ENCODE measurements around the gene NEURL1. TPM values are rescaled to one million over a fixed set of nuclear protein-coding genes. Genes with fewer than 3 reads are reported as not detected.

The NEURL1 gene
- polyA plus RNA-seq, 3 donors: 3.0 to 17.2 (median 3.3) TPM

DNA sequence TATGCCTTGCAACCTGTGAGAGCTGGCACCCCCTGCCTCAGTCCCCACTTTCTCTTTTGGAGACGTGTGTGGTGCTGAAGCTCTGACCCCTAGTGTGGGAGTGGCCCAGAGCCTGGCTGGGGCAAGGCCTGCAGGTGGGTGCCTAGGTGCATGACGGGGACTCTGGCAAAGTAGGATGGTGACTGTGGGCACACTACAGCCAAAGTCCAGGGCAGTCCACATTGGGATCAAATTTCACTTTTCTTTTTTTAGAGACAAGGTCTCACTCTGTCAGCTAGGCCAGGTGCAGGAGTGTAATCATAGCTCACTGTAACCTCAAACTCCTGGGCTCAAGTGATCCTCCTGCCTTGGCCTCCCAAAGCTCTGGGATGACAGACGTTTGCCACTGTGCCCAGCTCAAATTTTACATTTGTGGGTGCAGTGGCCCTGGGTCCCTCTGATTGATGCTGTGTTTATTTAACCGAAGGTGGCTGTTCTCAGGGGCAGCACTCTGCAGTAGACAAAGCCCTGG is 52.3 kb downstream of the NEURL1 start:
- TF ChIP-seq, protein P1, sequence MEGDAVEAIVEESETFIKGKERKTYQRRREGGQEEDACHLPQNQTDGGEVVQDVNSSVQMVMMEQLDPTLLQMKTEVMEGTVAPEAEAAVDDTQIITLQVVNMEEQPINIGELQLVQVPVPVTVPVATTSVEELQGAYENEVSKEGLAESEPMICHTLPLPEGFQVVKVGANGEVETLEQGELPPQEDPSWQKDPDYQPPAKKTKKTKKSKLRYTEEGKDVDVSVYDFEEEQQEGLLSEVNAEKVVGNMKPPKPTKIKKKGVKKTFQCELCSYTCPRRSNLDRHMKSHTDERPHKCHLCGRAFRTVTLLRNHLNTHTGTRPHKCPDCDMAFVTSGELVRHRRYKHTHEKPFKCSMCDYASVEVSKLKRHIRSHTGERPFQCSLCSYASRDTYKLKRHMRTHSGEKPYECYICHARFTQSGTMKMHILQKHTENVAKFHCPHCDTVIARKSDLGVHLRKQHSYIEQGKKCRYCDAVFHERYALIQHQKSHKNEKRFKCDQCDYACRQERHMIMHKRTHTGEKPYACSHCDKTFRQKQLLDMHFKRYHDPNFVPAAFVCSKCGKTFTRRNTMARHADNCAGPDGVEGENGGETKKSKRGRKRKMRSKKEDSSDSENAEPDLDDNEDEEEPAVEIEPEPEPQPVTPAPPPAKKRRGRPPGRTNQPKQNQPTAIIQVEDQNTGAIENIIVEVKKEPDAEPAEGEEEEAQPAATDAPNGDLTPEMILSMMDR (IDR thresholded peaks at IDR 0.05): no peak
- no peak for DNase-seq
- no peaks in the 10 kb centered on the region for H3K79me2 ChIP-seq (ENCODE audit: insufficient read depth, low read length)
- WGBS (ENCODE audit: insufficient coverage): 85% methylated on average over 4 of the region's 4 CpGs
- Mint-ChIP-seq H3K36me3 (no peaks in the 10 kb centered on the region), H3K27ac (no peak overlapping the region), H3K4me1 (peaks cover 27% of the 10 kb centered on the region), H3K9me3 (no peaks in the 10 kb centered on the region), H3K4me3 (peak overlapping the region in 1 of 2 donors; percentile 31), H3K27me3 (ENCODE audit: low read depth in 3 of 3) (peaks cover 15 to 20% (median 17%) of the 10 kb centered on the region in 3 donors)
- peaks cover 0 to 7% of the 10 kb centered on the region in 2 donors for H3K27me3 ChIP-seq (ENCODE audit: control insufficient read depth in 2 of 2, insufficient read depth in 2 of 2, low read length in 2 of 2)
- no peaks in the 10 kb centered on the region for H4K20me1 ChIP-seq (ENCODE audit: insufficient read depth, low read length)
- no peak overlapping the region for H3K4me2 ChIP-seq (replicated peaks; ENCODE audit: extremely low read depth, low read length, poor library complexity, severe bottlenecking)
- intact Hi-C loops (cut with micrococcal nuclease): no loop called here
- H2AFZ ChIP-seq (ENCODE audit: insufficient read depth, low read depth, low read length, poor library complexity, severe bottlenecking): no peak overlapping the region
- no peaks in the 10 kb centered on the region for H3K9me3 ChIP-seq (replicated peaks in 1 of 2; ENCODE audit: control insufficient read depth in 1 of 2, insufficient read depth in 1 of 2, low read length in 2 of 2)
- no peaks in the 10 kb centered on the region for H3K36me3 ChIP-seq (replicated peaks in 1 of 2; ENCODE audit: control insufficient read depth in 1 of 2, insufficient read depth in 2 of 2, low read length in 2 of 2)
- H3K4me3 ChIP-seq (replicated peaks in 1 of 3; ENCODE audit: low read depth in 2 of 3, low read length in 3 of 3): no peak overlapping the region
- H3K4me1 ChIP-seq (ENCODE audit: control insufficient read depth in 1 of 2, insufficient read depth in 2 of 2, low read length in 2 of 2): peaks cover 16 to 19% of the 10 kb centered on the region in 2 donors
- H3K27ac ChIP-seq (ENCODE audit: low read depth in 1 of 2, low read length in 2 of 2): no peak overlapping the region
- no peak overlapping the region for H3K9ac ChIP-seq (ENCODE audit: insufficient read depth, low read length, poor library complexity, severe bottlenecking)

DNA sequence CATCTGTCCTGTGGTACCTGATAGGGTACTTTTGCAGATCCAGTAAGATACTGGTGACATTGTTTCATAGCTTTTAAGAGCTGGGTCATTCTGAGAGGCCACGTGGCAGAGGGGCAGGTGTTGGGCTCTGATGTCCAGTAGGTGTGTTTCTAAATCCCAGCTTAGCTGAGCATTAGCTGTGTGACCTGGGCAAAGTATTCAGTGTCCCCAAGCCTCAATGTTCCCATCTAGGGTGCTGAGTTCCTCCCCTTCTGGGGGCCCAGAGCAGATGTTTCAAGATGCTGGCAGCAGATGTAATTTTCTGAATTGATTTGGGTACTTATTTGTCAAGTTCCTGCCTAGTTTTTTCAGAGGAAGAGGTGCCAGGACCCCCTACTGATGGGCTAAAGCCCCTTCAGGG is 52.9 kb downstream of the NEURL1 start:
- WGBS (ENCODE audit: insufficient coverage): 100% methylated on average over 1 of the region's 1 CpG
- no peaks in the 10 kb centered on the region for H3K36me3 Mint-ChIP-seq

More for the DNA sequence above, 52.9 kb downstream of the NEURL1 start:
- H3K79me2 ChIP-seq (ENCODE audit: insufficient read depth, low read length): no peaks in the 10 kb centered on the region
- H2AFZ ChIP-seq (ENCODE audit: insufficient read depth, low read depth, low read length, poor library complexity, severe bottlenecking): no peak overlapping the region
- H3K36me3 ChIP-seq (replicated peaks in 1 of 2; ENCODE audit: control insufficient read depth in 1 of 2, insufficient read depth in 2 of 2, low read length in 2 of 2): no peaks in the 10 kb centered on the region
- no peaks in the 10 kb centered on the region for H4K20me1 ChIP-seq (ENCODE audit: insufficient read depth, low read length)
- Mint-ChIP-seq H3K27ac (no peak overlapping the region), H3K27me3 (ENCODE audit: low read depth in 3 of 3) (peaks cover 17 to 24% (median 17%) of the 10 kb centered on the region in 3 donors), H3K4me3 (no peak overlapping the region), H3K4me1 (peaks cover 32% of the 10 kb centered on the region), H3K9me3 (peaks cover 0 to 2% (median 0%) of the 10 kb centered on the region in 7 donors)
- TF ChIP-seq, protein P1 (IDR thresholded peaks at IDR 0.05): no peak
- DNase-seq: no peak
- H3K4me3 ChIP-seq (replicated peaks in 1 of 3; ENCODE audit: low read depth in 2 of 3, low read length in 3 of 3): no peak overlapping the region
- intact Hi-C loops (cut with micrococcal nuclease): no loop called here
- no peak overlapping the region for H3K9ac ChIP-seq (ENCODE audit: insufficient read depth, low read length, poor library complexity, severe bottlenecking)
- peaks cover 0 to 7% of the 10 kb centered on the region in 2 donors for H3K27me3 ChIP-seq (ENCODE audit: control insufficient read depth in 2 of 2, insufficient read depth in 2 of 2, low read length in 2 of 2)
- H3K27ac ChIP-seq (ENCODE audit: low read depth in 1 of 2, low read length in 2 of 2): no peak overlapping the region
- H3K9me3 ChIP-seq (replicated peaks in 1 of 2; ENCODE audit: control insufficient read depth in 1 of 2, insufficient read depth in 1 of 2, low read length in 2 of 2): no peaks in the 10 kb centered on the region
- peaks cover 22 to 25% of the 10 kb centered on the region in 2 donors for H3K4me1 ChIP-seq (ENCODE audit: control insufficient read depth in 1 of 2, insufficient read depth in 2 of 2, low read length in 2 of 2)
- no peak overlapping the region for H3K4me2 ChIP-seq (replicated peaks; ENCODE audit: extremely low read depth, low read length, poor library complexity, severe bottlenecking)
